ENCODE measurements around the gene ALOX5AP. TPM values are rescaled to one million over a fixed set of nuclear protein-coding genes. Genes with fewer than 3 reads are reported as not detected.

Gene ALOX5AP
- total and polyA plus RNA-seq, 2 donors (not counting 1 experiment from before 2014, with no cell fraction given), result 0.17 to 0.25 TPM

DNA sequence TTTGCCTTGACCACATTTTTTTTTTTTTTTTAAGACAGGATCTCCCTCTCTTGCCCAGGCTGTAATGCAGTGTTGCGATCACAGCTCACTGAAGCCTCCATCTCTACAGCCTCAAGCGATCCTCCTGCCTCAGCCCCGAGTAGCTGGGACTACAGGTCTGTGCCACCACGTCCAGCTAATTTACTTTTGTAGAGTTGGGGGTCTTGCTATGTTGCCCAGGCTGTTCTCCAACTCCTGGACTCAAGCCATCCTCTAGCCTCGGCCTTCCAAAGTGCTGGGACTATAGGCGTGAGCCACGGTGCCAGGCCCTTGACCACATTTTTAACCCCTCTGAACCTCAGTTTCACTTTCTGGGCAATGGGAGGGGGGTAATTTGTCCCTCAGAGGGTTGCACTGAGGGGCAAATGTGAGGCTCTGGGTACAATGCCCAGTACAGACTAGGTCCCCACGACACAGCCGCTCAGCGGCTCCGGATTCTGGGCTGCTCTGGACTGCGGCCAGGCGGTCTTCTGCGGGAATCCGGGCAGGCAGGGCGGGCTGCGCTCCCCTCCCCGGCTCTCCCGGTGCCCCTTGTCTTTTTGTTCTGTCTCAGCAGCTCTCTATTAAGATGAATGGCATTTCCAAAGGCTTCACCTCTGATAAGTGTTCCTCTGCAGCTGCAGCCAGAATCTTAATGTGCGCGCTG lies 3.8 kb upstream of the ALOX5AP start:
- Histone ChIP-seq H3K79me2 (ENCODE audit: control insufficient read depth, insufficient read depth, low read length) (no peaks in the 10 kb centered on the region), H3K9ac (ENCODE audit: insufficient read depth, low read length) (no peak overlapping the region), H3K36me3 (ENCODE audit: control insufficient read depth, insufficient read depth, low read length) (no peaks in the 10 kb centered on the region), H3K9me3 (ENCODE audit: control insufficient read depth, insufficient read depth, low read depth, low read length) (no peaks in the 10 kb centered on the region), H3K4me2 (ENCODE audit: extremely low read depth, insufficient read depth, low read length) (no peak overlapping the region), H3K27me3 (ENCODE audit: control insufficient read depth, insufficient read depth, low read length) (no peaks in the 10 kb centered on the region), H3K4me1 (ENCODE audit: control insufficient read depth, extremely low read depth, insufficient read depth, low read length) (no peaks in the 10 kb centered on the region), H4K20me1 (ENCODE audit: control insufficient read depth, extremely low read depth, insufficient read depth, low read length) (no peaks in the 10 kb centered on the region), H2AFZ (ENCODE audit: low read length) (no peak overlapping the region), H3K27ac (ENCODE audit: insufficient read depth, low read length) (no peak overlapping the region), H3K4me3 (replicated peaks in 1 of 4; ENCODE audit: control extremely low read depth in 1 of 4, insufficient read depth in 1 of 4, low read depth in 3 of 4, low read length in 4 of 4) (no peak overlapping the region)
- TF ChIP-seq, protein P1, sequence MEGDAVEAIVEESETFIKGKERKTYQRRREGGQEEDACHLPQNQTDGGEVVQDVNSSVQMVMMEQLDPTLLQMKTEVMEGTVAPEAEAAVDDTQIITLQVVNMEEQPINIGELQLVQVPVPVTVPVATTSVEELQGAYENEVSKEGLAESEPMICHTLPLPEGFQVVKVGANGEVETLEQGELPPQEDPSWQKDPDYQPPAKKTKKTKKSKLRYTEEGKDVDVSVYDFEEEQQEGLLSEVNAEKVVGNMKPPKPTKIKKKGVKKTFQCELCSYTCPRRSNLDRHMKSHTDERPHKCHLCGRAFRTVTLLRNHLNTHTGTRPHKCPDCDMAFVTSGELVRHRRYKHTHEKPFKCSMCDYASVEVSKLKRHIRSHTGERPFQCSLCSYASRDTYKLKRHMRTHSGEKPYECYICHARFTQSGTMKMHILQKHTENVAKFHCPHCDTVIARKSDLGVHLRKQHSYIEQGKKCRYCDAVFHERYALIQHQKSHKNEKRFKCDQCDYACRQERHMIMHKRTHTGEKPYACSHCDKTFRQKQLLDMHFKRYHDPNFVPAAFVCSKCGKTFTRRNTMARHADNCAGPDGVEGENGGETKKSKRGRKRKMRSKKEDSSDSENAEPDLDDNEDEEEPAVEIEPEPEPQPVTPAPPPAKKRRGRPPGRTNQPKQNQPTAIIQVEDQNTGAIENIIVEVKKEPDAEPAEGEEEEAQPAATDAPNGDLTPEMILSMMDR (conservative IDR thresholded peaks at IDR 0.05 in 1 of 2, IDR thresholded peaks at IDR 0.05 in 1 of 2; ENCODE audit: low read depth in 1 of 2, low read length in 2 of 2), result no peak
- no peak for TF ChIP-seq EZH2 (IDR thresholded peaks at IDR 0.05; ENCODE audit: low read length, missing control alignments)
- no peak for DNase-seq (ENCODE audit: low read depth in 2 of 2)

DNA sequence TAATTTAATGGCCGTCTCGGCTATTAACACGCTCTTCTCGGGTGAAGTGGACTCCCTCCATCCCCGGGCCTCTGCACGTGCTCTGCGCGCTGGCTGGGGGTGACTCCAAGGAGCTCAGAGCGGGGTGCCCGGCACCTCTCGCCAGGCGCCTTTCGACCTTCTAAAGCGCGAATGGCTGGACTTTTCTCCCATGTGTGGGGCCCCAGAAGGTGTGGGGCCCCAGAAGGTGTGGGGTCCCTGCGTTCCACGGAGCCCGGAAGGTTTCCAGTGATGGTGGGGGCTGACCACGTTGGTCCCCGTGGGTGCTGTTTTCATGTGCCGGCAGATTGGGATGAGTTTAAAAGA lies 3.3 kb upstream of the ALOX5AP start:
- Histone ChIP-seq H3K4me2 (ENCODE audit: extremely low read depth, insufficient read depth, low read length) (no peak overlapping the region), H3K9ac (ENCODE audit: insufficient read depth, low read length) (no peak overlapping the region), H4K20me1 (ENCODE audit: control insufficient read depth, extremely low read depth, insufficient read depth, low read length) (no peaks in the 10 kb centered on the region), H3K4me3 (replicated peaks in 1 of 4; ENCODE audit: control extremely low read depth in 1 of 4, insufficient read depth in 1 of 4, low read depth in 3 of 4, low read length in 4 of 4) (no peak overlapping the region), H3K9me3 (ENCODE audit: control insufficient read depth, insufficient read depth, low read depth, low read length) (no peaks in the 10 kb centered on the region), H3K36me3 (ENCODE audit: control insufficient read depth, insufficient read depth, low read length) (no peaks in the 10 kb centered on the region), H3K79me2 (ENCODE audit: control insufficient read depth, insufficient read depth, low read length) (no peaks in the 10 kb centered on the region), H3K27ac (ENCODE audit: insufficient read depth, low read length) (no peak overlapping the region), H2AFZ (ENCODE audit: low read length) (no peak overlapping the region), H3K4me1 (ENCODE audit: control insufficient read depth, extremely low read depth, insufficient read depth, low read length) (no peaks in the 10 kb centered on the region), H3K27me3 (ENCODE audit: control insufficient read depth, insufficient read depth, low read length) (no peaks in the 10 kb centered on the region)
- DNase-seq (ENCODE audit: low read depth in 2 of 2), result no peak
- TF ChIP-seq, protein P1 (conservative IDR thresholded peaks at IDR 0.05 in 1 of 2, IDR thresholded peaks at IDR 0.05 in 1 of 2; ENCODE audit: low read depth in 1 of 2, low read length in 2 of 2), result no peak
- TF ChIP-seq EZH2 (IDR thresholded peaks at IDR 0.05; ENCODE audit: low read length, missing control alignments), result no peak

DNA sequence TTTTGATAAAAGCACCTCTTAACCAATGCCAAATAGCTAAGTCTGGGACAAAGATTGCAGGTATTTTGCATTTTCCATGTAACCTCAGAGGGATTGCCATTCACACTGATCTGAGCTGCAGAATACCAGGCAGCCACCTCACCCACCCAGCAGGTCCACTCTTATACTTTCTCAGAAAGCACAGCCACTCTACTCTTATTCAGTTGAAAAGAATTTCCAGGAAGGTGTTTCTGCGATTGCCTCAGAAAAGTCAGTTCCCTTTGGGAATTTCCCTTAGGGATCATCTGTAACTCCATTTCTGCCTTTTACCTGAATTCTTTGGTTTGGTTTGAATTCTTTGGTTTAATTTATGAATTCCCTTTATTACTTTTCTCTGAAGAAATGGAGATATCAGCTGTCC lies 904 bp upstream of the ALOX5AP start:
- H3K9me3 ChIP-seq (ENCODE audit: control insufficient read depth, insufficient read depth, low read depth, low read length), result no peaks in the 10 kb centered on the region
- H3K27me3 ChIP-seq (ENCODE audit: control insufficient read depth, insufficient read depth, low read length), result no peaks in the 10 kb centered on the region
- no peak overlapping the region for H3K27ac ChIP-seq (ENCODE audit: insufficient read depth, low read length)
- H3K36me3 ChIP-seq (ENCODE audit: control insufficient read depth, insufficient read depth, low read length), result no peaks in the 10 kb centered on the region
- H3K4me1 ChIP-seq (ENCODE audit: control insufficient read depth, extremely low read depth, insufficient read depth, low read length), result no peaks in the 10 kb centered on the region
- H3K4me2 ChIP-seq (ENCODE audit: extremely low read depth, insufficient read depth, low read length), result no peak overlapping the region
- H2AFZ ChIP-seq (ENCODE audit: low read length), result no peak overlapping the region
- H3K9ac ChIP-seq (ENCODE audit: insufficient read depth, low read length), result no peak overlapping the region
- no peaks in the 10 kb centered on the region for H3K79me2 ChIP-seq (ENCODE audit: control insufficient read depth, insufficient read depth, low read length)
- TF ChIP-seq, protein P1 (conservative IDR thresholded peaks at IDR 0.05 in 1 of 2, IDR thresholded peaks at IDR 0.05 in 1 of 2; ENCODE audit: low read depth in 1 of 2, low read length in 2 of 2), result no peak
- TF ChIP-seq EZH2 (IDR thresholded peaks at IDR 0.05; ENCODE audit: low read length, missing control alignments), result no peak
- DNase-seq (ENCODE audit: low read depth in 2 of 2), result peak; percentile 30 to 87
- no peak overlapping the region for H3K4me3 ChIP-seq (replicated peaks in 1 of 4; ENCODE audit: control extremely low read depth in 1 of 4, insufficient read depth in 1 of 4, low read depth in 3 of 4, low read length in 4 of 4)
- H4K20me1 ChIP-seq (ENCODE audit: control insufficient read depth, extremely low read depth, insufficient read depth, low read length), result no peaks in the 10 kb centered on the region

Data from fibroblast of lung (primary cell).